Calu3 (cell line): Measurements from ENCODE around the gene ERGIC1. TPM values are rescaled to one million over a fixed set of nuclear protein-coding genes. Genes with fewer than 3 reads are reported as not detected.

Source experiments
- BruUV-seq: library from RNA; stranded (reverse); fragments of 400-500 nt; replicated peaks from 2 replicates; lab custom pipeline; 2021; lab: Mats Ljungman, UMichigan
- CTCF ChIA-PET: fragments of 300-600 bp; sonication (Branson Sonifier 250); formaldehyde crosslinking; loops from one replicate; lab custom pipeline; 2022; ENCODE audit warnings: antibody characterized with exemption; lab: Charles Lee
- DNase-seq: peaks from one replicate; pipeline ENCODE4 v3.0.0; 2022
- H3K27ac Mint-ChIP-seq: one replicate; pipeline ENCODE4 v1.8.0; 2022; ENCODE audit warnings: mixed read lengths; ENCODE audit not compliant: unreplicated experiment
- H3K27me3 Mint-ChIP-seq: one replicate; pipeline ENCODE4 v1.8.0; 2022; ENCODE audit warnings: mixed read lengths; ENCODE audit not compliant: unreplicated experiment
- H3K36me3 Mint-ChIP-seq: one replicate; pipeline ENCODE4 v1.8.0; 2022; ENCODE audit warnings: mild to moderate bottlenecking, moderate library complexity, mixed read lengths; ENCODE audit not compliant: insufficient read depth, unreplicated experiment
- H3K4me1 Mint-ChIP-seq: one replicate; pipeline ENCODE4 v1.8.0; 2022; ENCODE audit warnings: mild to moderate bottlenecking, low read depth, mixed read lengths; ENCODE audit not compliant: unreplicated experiment
- H3K4me3 Mint-ChIP-seq: one replicate; pipeline ENCODE4 v1.8.0; 2022; ENCODE audit warnings: mild to moderate bottlenecking, low read depth, moderate library complexity, mixed read lengths; ENCODE audit not compliant: unreplicated experiment
- H3K9me3 Mint-ChIP-seq: one replicate; pipeline ENCODE4 v1.8.0; 2022; ENCODE audit warnings: low read depth, mixed read lengths; ENCODE audit not compliant: unreplicated experiment
- CTCF ChIP-seq: fragments of 200-600 bp; IDR thresholded peaks from one replicate; pipeline ENCODE4 v1.8.0; 2022; ENCODE audit warnings: antibody characterized with exemption; ENCODE audit not compliant: unreplicated experiment
- intact Hi-C: fragments of 100-400 bp; cut with micrococcal nuclease; formaldehyde crosslinking; loops from one replicate; pipeline ENCODE4 v1.10.0; 2022; ENCODE audit not compliant: unreplicated experiment
- total RNA-seq: library from RNA; stranded (reverse); gene quantifications from 2 replicates; pipeline ENCODE4 v1.2.3, GENCODE V29; 2022

The ERGIC1 gene
- total RNA-seq, 1 experiment from 2014 or later, result 235 TPM

GRCh38 chr5:172943283-172943841 is 109.3 kb downstream of the ERGIC1 start:
- no peaks in the 10 kb centered on the region for H3K4me1 Mint-ChIP-seq
- H3K36me3 Mint-ChIP-seq, result peaks cover 33% of the 10 kb centered on the region

GRCh38 chr5:172943906-172944305 is 109.9 kb downstream of the ERGIC1 start:
- CTCF ChIA-PET, result no interaction called here
- peaks cover 31% of the 10 kb centered on the region for H3K36me3 Mint-ChIP-seq
- no peaks in the 10 kb centered on the region for H3K9me3 Mint-ChIP-seq
- H3K4me1 Mint-ChIP-seq, result no peaks in the 10 kb centered on the region
- no peak overlapping the region for H3K4me3 Mint-ChIP-seq
- no peak for DNase-seq
- H3K27ac Mint-ChIP-seq, result no peak overlapping the region
- no TSS peak for BruUV-seq
- intact Hi-C loops, result no loop called here
- no peaks in the 10 kb centered on the region for H3K27me3 Mint-ChIP-seq
- no peak for TF ChIP-seq CTCF

More at GRCh38 chr5:172943283-172943841, 109.3 kb downstream of the ERGIC1 start:
- TF ChIP-seq CTCF, result no peak
- intact Hi-C loops, result no loop called here
- CTCF ChIA-PET, result no interaction called here
- Mint-ChIP-seq H3K9me3 (no peaks in the 10 kb centered on the region), H3K27me3 (no peaks in the 10 kb centered on the region), H3K27ac (no peak overlapping the region), H3K4me3 (no peak overlapping the region)
- no TSS peak for BruUV-seq
- DNase-seq, result no peak

GRCh38 chr5:172944741-172945140 is 110.7 kb downstream of the ERGIC1 start:
- Mint-ChIP-seq H3K9me3 (no peaks in the 10 kb centered on the region), H3K27me3 (no peaks in the 10 kb centered on the region), H3K4me1 (no peaks in the 10 kb centered on the region), H3K36me3 (peaks cover 27% of the 10 kb centered on the region), H3K27ac (no peak overlapping the region), H3K4me3 (no peak overlapping the region)
- no peak for DNase-seq
- no TSS peak for BruUV-seq
- no peak for TF ChIP-seq CTCF
- CTCF ChIA-PET, result no interaction called here
- intact Hi-C loops, result no loop called here

GRCh38 chr5:172945151-172945550 is 111.1 kb downstream of the ERGIC1 start:
- CTCF ChIA-PET, result no interaction called here
- TF ChIP-seq CTCF, result no peak
- no TSS peak for BruUV-seq
- peaks cover 24% of the 10 kb centered on the region for H3K36me3 Mint-ChIP-seq
- DNase-seq, result no peak
- no peak overlapping the region for H3K27ac Mint-ChIP-seq
- intact Hi-C loops, result no loop called here
- H3K27me3 Mint-ChIP-seq, result no peaks in the 10 kb centered on the region
- no peak overlapping the region for H3K4me3 Mint-ChIP-seq
- no peaks in the 10 kb centered on the region for H3K9me3 Mint-ChIP-seq
- H3K4me1 Mint-ChIP-seq, result no peaks in the 10 kb centered on the region
